HG02938 (cell line): Measurements from ENCODE around the gene CHRND.

Experiments used
- ATAC-seq: cut with Tn5 transposase; IDR thresholded peaks from one replicate; pipeline ENCODE4 v1.9.1; 2021; ENCODE audit warnings: mild to moderate bottlenecking, moderate library complexity; ENCODE audit not compliant: unreplicated experiment

Gene CHRND

DNA sequence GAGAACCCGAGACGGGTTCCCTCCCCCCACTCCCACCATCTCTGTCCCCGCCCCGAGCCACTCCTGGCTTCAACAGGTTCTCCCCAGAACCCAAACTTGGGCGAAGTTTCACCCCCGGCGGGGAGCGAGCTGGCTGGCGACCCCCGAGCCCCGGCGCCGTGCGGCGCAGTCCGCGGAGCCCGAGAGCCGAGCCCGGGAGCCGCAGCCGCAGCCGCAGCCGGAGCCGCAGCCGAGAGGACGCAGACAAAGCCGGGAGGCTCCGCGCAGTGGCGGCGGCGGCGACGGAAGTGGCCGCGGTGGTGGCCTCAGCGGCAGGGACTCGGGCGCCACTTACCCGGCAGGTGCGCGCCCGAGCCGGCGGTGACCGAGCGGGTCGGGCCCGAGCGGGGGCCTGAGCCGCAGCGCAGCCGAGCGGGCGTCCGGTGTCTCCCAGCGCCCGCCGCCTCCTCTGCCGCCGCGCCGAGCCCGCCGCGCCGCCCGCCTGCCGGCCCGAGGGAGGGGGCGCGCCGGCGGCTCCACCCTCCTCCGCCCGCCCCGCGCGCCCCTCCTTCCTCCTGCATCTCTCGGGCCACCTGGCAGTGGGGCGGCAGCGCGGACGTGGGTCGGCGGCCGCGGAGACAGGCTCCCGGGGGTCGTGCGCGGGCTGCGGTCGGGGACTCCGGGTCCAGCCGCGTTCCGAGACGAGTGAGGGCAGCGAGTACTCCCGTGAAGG lies 38.4 kb upstream of the CHRND start, which contains the start of gene ECEL1:
TSS of gene ECEL1 (minus strand) at position 450 of the 712 bp plus-strand sequence. CDS start 1,181 bp downstream, outside the sequence.
- ATAC-seq, result no peak

- no peak for ATAC-seq
Measured at GRCh38 chr2:232488097-232488711, 37.8 kb upstream of the CHRND start.

DNA sequence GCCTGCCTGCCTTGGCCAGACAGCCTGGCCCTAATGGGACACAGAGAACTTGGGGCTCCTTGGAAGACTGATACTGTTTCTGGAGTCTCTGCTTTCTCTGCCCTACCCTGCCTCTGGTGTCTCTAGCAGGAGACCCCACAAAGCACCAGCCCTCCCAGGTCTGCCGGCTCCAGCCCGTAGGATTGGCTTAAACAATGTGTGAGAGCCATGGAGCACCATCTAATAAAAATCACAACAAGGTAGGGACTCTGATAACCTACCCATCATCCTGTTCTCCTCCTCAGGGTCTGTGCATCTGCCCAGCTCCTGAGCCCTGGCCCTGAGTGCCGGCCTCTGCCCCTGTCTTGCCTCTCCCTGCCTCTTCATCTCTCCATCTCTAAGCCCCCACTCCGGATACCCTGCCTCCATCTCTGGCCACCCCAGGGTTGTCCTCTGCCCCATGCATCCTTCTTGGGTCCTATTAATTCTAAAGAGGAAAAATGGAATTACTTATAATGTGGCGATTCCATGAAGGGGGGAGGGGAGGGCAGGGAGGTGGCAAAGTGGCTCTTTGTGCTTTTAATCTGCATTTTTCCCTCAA lies 37.1 kb upstream of the CHRND start:
- no peak for ATAC-seq

DNA sequence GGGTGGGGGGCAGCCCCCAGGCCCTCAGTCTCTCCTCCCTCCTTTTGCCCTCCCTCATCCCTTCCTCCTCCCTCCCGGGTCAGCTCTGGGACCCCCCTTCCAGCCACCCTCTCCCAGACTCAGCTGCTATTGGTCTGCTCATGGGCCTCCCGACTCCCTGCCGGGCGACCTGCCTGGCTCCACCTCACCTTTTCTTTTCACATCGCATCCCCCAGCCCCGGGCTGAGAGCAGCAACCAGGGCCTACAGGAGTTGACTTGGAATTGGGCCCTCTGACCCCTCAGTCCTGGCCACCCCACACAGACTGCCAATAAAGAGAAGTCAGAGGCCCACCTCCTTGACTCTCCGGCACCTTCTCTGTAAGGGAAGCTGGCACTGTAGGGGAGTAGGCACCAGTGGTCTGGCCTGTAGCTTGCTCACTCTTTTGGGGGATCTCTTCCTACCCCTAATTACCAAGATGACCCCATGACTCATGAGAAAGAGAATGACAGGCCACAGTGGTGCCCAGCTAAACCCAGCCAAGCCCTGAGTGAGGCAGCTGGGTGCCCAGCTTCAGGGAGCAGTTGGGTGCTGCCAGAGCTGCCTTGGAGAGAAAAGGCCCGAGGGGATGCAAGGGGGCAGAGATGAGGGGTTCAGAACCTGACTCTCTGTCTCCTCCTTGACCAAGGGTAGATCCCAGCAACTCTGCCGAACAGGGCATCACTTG lies 36.3 kb upstream of the CHRND start:
- ATAC-seq, result no peak

DNA sequence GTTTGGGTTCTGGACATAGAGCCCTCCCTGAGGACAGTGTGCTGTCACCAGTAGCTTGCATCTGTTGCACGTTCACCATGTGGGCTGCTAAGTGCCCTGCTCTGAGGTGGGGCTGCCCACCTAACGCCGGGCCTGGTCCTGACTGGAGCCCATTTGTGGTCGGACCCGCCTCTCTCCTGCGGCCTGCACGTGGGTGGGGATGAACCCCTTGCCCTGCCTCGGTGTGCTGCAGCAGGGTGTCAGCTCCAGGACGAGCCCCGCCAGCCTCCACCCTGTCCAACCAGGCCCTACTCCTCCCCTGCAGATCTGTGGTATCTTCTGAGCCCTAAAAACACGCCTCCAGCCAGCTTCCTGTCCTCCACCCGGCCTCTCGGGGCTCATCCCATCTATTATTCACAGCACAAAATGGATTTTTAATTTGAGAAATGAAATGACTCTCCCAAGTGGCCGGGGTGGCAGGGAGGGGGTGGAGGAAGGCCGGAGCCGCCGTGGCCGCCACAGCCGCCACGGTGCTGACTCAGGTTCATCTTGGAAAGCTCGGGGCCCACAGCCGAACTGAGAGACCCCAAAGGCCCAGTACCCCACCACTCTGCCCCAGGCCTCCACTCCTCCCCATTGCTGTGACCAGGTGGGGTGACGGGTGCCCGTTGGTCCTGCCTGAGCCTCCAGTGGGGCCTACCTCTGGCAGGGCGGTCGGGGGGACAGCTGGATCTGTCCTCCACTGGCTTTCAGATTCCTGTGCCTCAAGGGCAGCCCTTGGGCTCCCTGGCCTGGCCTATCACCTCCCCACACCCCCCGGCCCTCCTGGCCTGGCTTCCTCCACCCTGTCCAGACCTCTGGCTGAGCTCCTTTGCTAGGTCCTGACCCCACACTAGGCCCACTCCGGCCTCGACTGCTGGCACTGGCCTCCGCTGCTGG lies 35.5 kb upstream of the CHRND start:
- ATAC-seq, result no peak

DNA sequence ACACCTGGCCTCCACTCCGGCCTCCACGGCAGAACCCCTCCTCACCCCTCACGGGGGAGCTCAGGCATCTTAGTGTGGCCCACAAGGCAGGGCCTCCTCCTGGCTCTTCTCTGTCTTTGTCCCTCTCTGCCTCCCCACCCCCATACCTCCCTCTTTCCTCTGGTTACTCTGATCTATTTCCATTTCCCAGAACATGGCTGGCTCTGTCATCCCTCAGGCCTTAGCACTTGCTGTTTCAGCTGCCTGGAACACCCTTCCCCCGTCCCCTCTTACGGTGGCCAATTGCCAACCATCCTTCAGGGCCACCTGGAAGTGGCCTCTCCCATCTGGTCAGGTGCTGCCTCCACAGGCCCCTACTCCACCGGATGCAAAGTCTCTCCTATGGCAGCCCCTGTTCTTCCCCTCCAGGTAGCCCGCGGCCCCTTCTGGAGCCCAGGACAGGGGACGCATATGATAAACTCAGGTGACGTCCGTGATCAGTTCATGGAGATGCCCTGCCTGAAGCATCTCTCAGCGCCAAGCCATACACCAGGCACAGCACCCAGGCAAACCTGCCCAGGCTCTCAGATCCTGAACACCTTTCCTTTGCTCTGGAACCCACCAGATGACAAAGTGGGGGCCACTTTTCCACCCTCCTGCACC lies 34.7 kb upstream of the CHRND start:
- ATAC-seq, result no peak

GRCh38 chr2:232492236-232492848 lies 33.6 kb upstream of the CHRND start:
- ATAC-seq, result no peak

GRCh38 chr2:232492963-232493700 lies 32.8 kb upstream of the CHRND start:
- no peak for ATAC-seq

DNA sequence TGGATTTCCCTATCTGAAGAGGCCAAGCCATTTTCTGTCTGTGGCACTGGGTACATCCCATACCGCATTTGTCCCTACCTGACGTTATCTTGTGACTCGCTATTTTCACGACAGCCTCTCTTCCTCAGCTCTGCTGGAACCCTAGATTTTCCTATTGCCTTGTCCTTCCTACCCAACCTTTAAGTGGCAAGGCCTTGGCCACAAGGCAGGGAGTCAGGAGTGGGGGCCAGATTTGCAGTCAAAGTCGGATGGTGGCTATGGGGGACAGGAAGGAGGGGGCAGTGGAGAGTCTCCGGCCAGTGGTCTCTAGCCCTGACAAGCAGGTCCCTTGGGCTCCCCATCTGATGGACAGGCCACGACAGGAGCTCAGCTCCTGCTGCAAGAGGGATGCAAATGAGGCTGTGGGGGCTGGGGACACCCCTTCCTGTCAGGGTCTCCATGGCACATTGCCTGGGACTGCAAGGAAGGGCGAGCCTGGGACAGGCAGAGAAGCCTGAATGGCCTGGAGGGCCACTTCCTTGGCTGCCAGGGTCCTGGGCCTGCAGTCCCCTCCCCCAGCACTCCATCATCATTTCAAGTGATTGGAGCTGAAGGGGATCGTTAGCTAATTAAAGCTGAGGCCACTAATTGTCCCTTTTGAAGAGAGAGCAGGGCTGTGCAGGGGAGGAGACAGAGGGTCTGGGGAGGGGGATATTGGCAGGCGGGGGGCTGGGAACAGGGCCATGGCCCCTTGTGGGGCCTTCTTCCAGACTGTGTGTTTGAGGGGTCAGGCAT lies 32.1 kb upstream of the CHRND start:
- no peak for ATAC-seq

DNA sequence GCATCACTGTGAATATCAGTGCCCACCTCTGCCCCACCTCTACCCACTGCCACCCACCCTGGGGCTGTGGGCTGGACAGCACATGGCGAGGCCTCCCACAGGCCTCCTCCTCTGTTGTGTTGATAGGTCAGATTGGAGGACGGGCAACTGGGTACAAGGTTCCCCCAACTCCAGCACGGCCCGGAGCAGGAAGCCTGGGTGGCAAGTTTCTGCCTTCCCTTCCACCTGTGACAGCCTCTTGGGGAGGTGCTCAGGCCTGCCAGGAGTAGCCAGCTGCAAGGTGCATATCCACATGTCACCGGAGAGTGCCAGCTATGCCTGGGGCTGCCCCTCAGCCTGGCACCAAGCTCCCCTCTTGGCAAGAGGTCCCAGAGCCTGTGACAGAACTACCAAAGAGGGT lies 31.4 kb upstream of the CHRND start:
- no peak for ATAC-seq

GRCh38 chr2:232495292-232495691 lies 30.7 kb upstream of the CHRND start:
- ATAC-seq, result no peak

DNA sequence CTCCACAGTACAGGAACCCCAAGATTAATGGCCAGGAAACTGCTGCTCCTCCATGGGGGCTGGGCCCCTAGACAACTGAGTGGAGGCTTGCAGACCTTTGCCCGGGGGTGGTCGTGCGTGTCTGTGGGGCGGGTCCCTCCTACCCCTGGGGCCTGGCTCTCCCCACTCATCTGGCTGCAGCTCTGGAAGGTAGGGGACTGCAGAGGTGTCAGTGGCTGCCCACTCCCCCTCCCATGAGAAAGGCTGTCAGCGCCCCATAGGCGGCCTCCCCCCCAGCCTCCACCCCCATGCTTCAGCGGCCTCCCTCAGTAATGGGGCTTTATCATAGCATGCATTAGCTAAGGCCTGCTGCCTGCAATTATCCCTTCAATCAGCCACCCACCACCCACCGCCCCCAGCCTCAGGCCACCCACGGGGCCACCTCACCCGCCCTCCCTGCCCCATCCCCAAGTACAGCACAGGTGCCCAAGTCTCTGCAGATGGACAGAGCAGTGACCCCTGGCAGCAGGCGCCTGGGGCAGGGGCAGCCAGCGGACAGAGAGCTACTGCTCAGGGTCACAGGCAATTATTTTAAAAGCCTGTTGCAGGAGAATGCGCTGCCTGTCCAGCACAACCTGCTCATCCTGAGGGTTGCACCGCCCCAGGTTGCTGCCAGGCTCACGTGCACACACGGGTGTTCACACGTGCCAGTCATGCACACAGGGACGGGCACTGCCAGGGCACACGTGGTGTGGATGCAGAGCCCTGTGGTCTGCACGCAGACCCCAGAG lies 29.3 kb upstream of the CHRND start:
- no peak for ATAC-seq

GRCh38 chr2:232497348-232497747 lies 28.6 kb upstream of the CHRND start:
- no peak for ATAC-seq

DNA sequence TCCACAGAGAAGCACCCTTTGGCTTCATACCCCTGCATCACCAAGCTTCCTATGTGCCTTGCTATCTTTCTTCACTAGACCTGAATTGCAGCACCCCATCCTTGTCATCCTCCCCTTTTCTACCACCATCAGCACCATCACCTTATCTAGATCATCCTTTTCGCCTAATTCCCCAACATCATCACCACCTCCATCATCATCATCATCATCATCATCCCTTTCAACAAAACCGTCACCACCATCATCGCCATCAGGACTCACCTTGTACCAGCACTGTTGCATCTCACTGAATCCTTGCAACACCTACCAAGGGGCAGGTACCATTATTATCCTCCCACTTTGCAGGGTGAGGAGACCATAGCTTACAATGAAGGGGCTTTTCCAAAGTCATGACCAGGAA lies 27.5 kb upstream of the CHRND start:
- ATAC-seq, result no peak

GRCh38 chr2:232501331-232501771 lies 24.6 kb upstream of the CHRND start:
- ATAC-seq, result no peak

GRCh38 chr2:232501794-232502390 lies 24.1 kb upstream of the CHRND start:
- ATAC-seq, result no peak

DNA sequence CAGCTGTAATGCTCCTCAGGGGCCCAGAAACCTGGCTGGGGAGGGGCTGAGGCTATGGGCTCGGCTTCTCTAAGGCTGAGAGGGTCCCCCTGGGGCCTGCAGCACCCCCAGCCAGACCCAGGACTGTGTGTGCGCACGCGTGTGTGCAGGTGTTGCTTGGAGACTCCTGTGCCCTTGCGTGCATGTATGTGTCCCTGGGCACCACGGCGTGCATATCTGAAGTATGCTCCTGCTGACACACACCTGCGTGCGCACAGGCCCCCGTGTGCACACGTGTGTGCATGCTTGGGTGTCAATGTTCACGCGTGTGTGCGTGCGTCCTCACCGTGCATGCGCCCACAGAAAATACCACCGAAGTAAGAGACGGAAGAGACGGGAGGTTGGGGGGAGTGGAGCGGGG lies 23.4 kb upstream of the CHRND start:
- no peak for ATAC-seq
